HG03060 (cell line): ENCODE measurements around the gene KIF3B.
"Not testable (repeated sequence)": the region's sequence is repeated elsewhere in the genome, so short reads cannot be mapped to it uniquely, and the experiment has no call there.

ENCODE experiments used
- ATAC-seq: cut with Tn5 transposase; IDR thresholded peaks from one replicate; pipeline ENCODE4 v1.9.1; 2021; ENCODE audit warnings: low read depth, moderate number of reproducible peaks; ENCODE audit not compliant: unreplicated experiment

KIF3B gene

DNA sequence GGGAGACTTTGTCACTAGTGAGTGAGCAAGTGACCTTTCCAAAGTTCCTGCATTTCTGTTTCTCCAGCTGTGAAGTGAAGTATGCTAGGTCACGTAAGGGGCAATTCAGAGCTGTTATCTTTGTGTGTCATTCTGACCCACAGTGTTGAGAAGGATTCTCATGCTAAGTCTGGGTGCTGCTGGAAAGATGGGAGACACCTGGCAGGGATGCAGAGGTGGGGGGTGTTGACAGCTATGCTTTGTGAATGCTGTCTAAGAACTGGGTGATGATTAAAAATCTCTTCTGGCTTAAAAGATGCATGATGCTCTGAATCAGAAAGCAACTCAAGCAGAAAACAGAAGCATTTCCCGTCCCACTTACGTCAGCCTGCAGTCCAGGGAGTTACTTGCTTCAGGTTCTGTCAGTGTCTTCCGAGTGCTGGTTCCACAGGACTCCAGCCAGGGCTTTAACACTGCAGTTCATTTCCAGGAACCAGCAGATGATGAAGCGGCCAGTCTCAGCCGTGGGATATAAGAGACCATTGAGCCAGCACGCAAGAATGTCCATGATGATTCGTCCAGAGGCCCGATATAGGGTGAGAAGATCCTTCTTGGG is 49.7 kb downstream of the KIF3B start:
- no peak for ATAC-seq

GRCh38 chr20:32329817-32330554 is 52.5 kb downstream of the KIF3B start:
- ATAC-seq, result no peak

DNA sequence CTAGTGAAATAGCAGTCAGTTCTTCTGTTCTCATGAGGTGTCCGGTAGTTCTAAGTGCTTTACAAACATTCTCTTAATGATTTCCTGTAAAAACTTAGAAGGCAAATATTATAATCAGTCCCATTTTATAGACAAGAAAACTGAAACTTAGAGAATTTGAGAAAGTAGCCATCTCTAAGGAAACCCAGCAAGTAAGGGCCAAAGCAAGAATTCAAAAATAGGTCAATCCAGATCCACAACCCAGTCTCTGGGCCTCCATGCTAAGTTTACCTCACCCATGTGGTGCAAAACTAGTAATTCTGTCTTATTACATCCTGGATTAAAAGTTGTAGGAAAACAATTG is 53.1 kb downstream of the KIF3B start:
- ATAC-seq, result no peak

DNA sequence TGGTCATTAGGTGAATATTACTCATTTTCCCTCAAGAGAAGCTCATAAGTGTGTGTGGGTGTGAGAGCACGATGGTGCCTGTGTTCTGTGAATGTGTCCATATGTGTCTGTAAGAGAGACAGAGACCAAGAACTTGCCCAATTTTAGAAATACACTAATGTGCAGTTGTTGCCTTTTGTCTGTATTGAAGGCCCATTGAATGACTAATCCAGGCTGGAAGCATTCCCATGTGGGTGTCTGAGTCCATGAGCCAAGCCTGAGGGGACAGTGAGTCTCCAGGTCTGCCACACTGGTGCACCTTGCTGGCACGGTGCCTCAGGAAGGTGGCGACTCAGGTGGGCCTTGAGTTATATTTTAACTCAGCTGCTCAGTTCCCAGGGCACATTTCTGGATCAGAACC is 55.2 kb downstream of the KIF3B start:
- ATAC-seq, result no peak

DNA sequence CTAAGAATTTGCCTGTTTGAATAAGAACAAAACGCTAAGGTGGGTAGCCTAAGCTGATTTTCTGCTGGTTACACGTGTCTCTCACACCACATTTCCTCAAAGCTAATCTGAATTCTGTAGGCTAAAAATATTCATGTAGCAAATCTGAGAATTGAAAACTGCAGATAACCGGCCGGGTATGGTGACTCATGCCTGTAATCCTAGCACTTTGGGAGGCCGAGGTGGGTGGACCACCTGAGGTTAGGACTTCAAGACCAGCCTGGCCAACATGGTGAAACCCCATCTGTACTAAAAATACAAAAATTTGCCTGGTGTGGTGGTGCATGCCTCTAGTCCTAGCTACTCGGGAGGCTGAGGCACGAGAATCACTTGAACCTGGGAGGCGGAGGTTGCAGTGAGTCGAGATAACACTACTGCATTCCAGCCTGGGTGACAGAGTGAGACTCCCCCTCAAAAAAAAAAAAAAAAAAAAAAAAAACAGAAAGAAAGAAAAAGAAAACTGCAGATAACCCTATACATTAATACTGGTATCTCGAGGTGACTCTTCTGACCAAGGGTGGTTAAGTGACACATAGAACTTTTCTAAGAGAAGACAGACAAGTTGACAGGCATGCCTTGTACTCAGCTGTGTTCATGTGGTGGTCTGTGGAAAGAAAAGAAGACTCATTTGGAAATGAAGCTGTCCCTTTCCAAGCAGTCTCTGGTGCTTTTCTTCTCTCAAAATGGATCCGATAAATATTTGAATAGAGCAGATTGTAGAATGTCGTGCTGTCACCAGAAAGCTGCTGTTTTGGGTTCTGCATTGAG is 55.9 kb downstream of the KIF3B start:
- no peak for ATAC-seq

GRCh38 chr20:32333988-32334885 is 56.8 kb downstream of the KIF3B start:
- ATAC-seq, result no peak

DNA sequence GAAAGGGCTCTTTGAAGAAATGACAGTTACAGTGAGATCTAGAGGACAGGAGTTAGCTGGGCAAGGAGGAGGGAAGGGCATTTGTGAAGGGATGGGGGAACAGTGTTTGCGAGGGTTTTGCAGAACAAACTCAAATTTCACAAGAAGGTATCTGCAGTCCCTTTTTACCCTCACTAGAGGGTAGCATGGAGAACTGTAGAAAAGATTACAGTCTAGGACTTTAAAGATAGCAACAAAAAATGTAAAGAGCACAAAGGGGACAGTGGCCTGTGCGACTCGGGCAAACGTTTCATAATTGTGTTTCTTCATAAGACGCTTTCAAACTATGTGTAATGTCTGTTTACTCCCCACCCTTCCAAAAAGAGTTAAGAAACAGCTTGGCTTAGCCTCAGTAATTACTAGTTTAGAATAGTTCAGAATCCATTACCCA is 59.5 kb downstream of the KIF3B start:
- ATAC-seq, result no peak

- no peak for ATAC-seq
These were observed 60.6 kb downstream of the KIF3B start for GRCh38 chr20:32337937-32338661.

- ATAC-seq, result no peak
These were observed 61.2 kb downstream of the KIF3B start for GRCh38 chr20:32338665-32339064.

DNA sequence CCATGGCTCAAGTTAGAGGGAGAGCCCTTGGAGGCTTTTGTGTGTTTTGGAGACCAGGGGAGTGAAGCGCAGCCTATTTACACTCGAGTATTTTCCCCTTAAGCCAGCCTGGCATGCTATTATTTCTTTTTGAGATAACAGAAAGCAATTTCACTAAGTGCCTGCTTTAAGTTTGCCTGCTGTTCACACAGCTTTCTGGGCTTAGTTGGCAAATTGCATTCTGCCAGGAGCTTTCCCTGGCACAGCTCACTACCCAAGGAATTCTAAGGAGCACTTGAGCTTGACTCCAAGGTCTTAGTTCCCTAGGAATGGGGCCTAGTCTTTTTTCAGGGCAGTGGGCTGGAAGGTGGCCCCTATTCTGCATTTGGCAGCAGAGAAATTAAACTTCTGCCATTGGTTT is 61.7 kb downstream of the KIF3B start:
- no peak for ATAC-seq

- ATAC-seq, result not testable (repeated sequence)
These were observed 63.6 kb downstream of the KIF3B start for GRCh38 chr20:32341053-32341452.

GRCh38 chr20:32343439-32343838 is 66.0 kb downstream of the KIF3B start:
- ATAC-seq, result no peak

GRCh38 chr20:32344835-32345506 is 67.5 kb downstream of the KIF3B start:
- no peak for ATAC-seq

DNA sequence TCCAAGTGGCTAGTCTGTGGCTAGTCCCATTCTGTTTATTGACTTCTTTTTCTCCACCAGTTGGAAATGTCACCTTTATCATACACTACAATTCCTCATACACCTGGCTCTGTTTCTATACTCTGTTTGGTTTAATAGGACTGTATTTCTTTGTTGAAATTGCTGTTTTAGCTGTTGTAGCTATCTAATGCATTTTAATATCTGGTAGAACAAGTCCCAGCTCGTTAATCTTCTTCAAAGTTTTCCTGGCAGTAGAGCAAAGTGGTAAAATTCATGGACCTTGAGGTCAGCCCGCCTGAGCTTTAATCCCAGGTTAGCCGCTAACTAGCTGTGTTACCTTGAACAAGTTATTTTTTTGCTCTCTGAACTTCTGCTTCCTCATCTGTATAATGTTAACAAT is 70.8 kb downstream of the KIF3B start:
- no peak for ATAC-seq

DNA sequence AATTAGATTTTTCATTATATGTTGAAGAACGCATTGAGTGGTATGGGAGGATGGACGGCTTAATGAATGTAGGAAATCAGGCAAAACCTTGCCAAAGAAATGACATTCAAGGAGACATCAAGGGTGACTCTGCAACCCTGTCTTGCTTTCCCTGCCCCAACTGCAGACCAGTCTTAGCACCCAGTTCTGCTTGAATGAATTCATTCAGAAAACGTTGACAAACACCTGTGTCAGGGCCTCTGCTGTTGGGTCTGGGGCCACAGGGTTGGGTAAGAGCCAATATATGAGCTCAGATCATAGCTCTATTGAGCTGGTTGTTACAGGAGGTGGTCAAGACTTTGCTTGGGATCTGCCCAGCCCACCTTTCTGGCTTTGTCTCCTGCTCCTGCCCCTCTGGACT is 73.0 kb downstream of the KIF3B start:
- no peak for ATAC-seq

DNA sequence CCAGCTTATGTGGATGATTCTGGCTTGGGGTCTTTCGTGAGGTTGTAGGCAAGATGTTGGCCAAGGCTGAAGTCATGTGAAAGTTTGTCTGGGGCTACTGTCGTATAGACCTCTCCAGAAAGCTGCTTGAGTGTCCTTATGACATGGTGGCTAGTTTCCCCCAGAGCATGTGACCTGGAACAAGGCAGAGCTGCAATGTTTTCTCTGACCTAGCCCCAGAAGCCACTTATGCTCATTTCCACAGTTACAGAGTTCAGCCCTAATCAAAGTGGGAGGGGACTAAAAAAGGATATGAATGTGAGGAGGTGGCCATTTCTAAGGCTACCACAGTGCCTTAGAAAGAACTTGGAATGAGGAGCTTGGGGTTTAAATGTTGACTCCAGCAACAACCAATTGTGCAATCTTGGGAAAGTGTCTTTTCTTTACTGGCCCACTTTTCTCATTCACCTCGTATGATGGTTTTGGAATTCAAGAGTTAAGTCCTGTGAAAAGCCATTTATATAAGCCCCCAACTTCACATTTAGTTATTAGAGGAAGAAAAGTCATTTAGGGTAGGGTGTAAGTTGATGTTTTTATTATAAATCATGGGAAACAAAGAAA is 74.8 kb downstream of the KIF3B start:
- ATAC-seq, result no peak

GRCh38 chr20:32353848-32354496 is 76.5 kb downstream of the KIF3B start:
- ATAC-seq, result no peak

- ATAC-seq, result no peak
These were observed 77.4 kb downstream of the KIF3B start for GRCh38 chr20:32354592-32355416.
